ENCODE data around the gene DNAI1.

- TF ChIP-seq CTCF (conservative IDR thresholded peaks at IDR 0.05; ENCODE audit: low read depth, low read length), result no peak
- no peak for TF ChIP-seq POLR2A (IDR thresholded peaks at IDR 0.05; ENCODE audit: low read depth, low read length)
- no peak for TF ChIP-seq CEBPB (IDR thresholded peaks at IDR 0.05; ENCODE audit: low read depth, low read length)
- no peak for TF ChIP-seq MXI1 (IDR thresholded peaks at IDR 0.05; ENCODE audit: borderline replicate concordance, low read depth, low read length)
- no peak for TF ChIP-seq USF2 (IDR thresholded peaks at IDR 0.05; ENCODE audit: low read depth, low read length)
- no peak for TF ChIP-seq MAFK (IDR thresholded peaks at IDR 0.05; ENCODE audit: low read depth, low read length)
- no peak for TF ChIP-seq RFX5 (IDR thresholded peaks at IDR 0.05; ENCODE audit: low read depth, low read length)
- TF ChIP-seq RCOR1 (IDR thresholded peaks at IDR 0.05; ENCODE audit: insufficient replicate concordance, low read length), result no peak
- no peak for TF ChIP-seq SMC3 (IDR thresholded peaks at IDR 0.05; ENCODE audit: low read depth, low read length)
- no peak for TF ChIP-seq MAZ (IDR thresholded peaks at IDR 0.05; ENCODE audit: borderline replicate concordance, low read depth, low read length)
- no peak for TF ChIP-seq RAD21 (IDR thresholded peaks at IDR 0.05; ENCODE audit: low read length)
- TF ChIP-seq BHLHE40 (IDR thresholded peaks at IDR 0.05; ENCODE audit: low read depth, low read length), result no peak
Observed at GRCh38 chr9:34521406-34522045, 62.9 kb downstream of the DNAI1 start.

Data from IMR-90 (cell line).